Measurements from ENCODE around the gene PHLDB2.
A peak's percentile ranks its signal among the peaks of the same experiment; 100 is the strongest.

The PHLDB2 gene

GRCh38 chr3:111923095-111923771, 64.2 kb downstream of the PHLDB2 start:
- no peak for DNase-seq (ENCODE audit: low read depth, low spot score)

GRCh38 chr3:111923806-111924205, 64.7 kb downstream of the PHLDB2 start:
- DNase-seq (ENCODE audit: low read depth, low spot score): no peak

GRCh38 chr3:111924283-111924682, 65.2 kb downstream of the PHLDB2 start:
- no peak for DNase-seq (ENCODE audit: low read depth, low spot score)

- no peak for DNase-seq (ENCODE audit: low read depth, low spot score)
Measured at GRCh38 chr3:111926266-111926676, 67.2 kb downstream of the PHLDB2 start.

- no peak for DNase-seq (ENCODE audit: low read depth, low spot score)
Measured at GRCh38 chr3:111928613-111929012, 69.5 kb downstream of the PHLDB2 start.

- no peak for DNase-seq (ENCODE audit: low read depth, low spot score)
Measured at GRCh38 chr3:111929484-111929883, 70.4 kb downstream of the PHLDB2 start.

- no peak for DNase-seq (ENCODE audit: low read depth, low spot score)
Measured at GRCh38 chr3:111932946-111933345, 73.9 kb downstream of the PHLDB2 start.

- peak; percentile 59 for DNase-seq (ENCODE audit: low read depth, low spot score)
Measured at GRCh38 chr3:111936191-111936841, 77.3 kb downstream of the PHLDB2 start.

- no peak for DNase-seq (ENCODE audit: low read depth, low spot score)
Measured at GRCh38 chr3:111936967-111937366, 77.9 kb downstream of the PHLDB2 start.

- no peak for DNase-seq (ENCODE audit: low read depth, low spot score)
Measured at GRCh38 chr3:111937871-111938270, 78.8 kb downstream of the PHLDB2 start.

GRCh38 chr3:111939873-111940272, 80.8 kb downstream of the PHLDB2 start:
- DNase-seq (ENCODE audit: low read depth, low spot score): no peak

- DNase-seq (ENCODE audit: low read depth, low spot score): no peak
Measured at GRCh38 chr3:111943533-111943932, 84.5 kb downstream of the PHLDB2 start.

- no peak for DNase-seq (ENCODE audit: low read depth, low spot score)
Measured at GRCh38 chr3:111944372-111944771, 85.3 kb downstream of the PHLDB2 start.

- DNase-seq (ENCODE audit: low read depth, low spot score): peak; percentile 51
Measured at GRCh38 chr3:111947231-111947630, 88.2 kb downstream of the PHLDB2 start.

GRCh38 chr3:111948786-111949185, 89.7 kb downstream of the PHLDB2 start:
- DNase-seq (ENCODE audit: low read depth, low spot score): no peak

GRCh38 chr3:111949712-111950111, 90.6 kb downstream of the PHLDB2 start:
- DNase-seq (ENCODE audit: low read depth, low spot score): no peak

GRCh38 chr3:111951032-111951431, 92.0 kb downstream of the PHLDB2 start:
- no peak for DNase-seq (ENCODE audit: low read depth, low spot score)

GRCh38 chr3:111952086-111952485, 93.0 kb downstream of the PHLDB2 start:
- DNase-seq (ENCODE audit: low read depth, low spot score): no peak

GRCh38 chr3:111952866-111953450, 93.9 kb downstream of the PHLDB2 start:
- no peak for DNase-seq (ENCODE audit: low read depth, low spot score)

- peak; percentile 65 for DNase-seq (ENCODE audit: low read depth, low spot score)
Measured at GRCh38 chr3:111954228-111954990, 95.3 kb downstream of the PHLDB2 start.

GRCh38 chr3:111955876-111956275, 96.8 kb downstream of the PHLDB2 start:
- DNase-seq (ENCODE audit: low read depth, low spot score): no peak

GRCh38 chr3:111956449-111956848, 97.4 kb downstream of the PHLDB2 start:
- no peak for DNase-seq (ENCODE audit: low read depth, low spot score)

Measured in astrocyte of the hippocampus (primary cell).